ENCODE data around the gene MAP1LC3B2.

MAP1LC3B2 gene

GRCh38 chr12:116538076-116538591, 21.0 kb upstream of the MAP1LC3B2 start:
- no peak for DNase-seq

DNA sequence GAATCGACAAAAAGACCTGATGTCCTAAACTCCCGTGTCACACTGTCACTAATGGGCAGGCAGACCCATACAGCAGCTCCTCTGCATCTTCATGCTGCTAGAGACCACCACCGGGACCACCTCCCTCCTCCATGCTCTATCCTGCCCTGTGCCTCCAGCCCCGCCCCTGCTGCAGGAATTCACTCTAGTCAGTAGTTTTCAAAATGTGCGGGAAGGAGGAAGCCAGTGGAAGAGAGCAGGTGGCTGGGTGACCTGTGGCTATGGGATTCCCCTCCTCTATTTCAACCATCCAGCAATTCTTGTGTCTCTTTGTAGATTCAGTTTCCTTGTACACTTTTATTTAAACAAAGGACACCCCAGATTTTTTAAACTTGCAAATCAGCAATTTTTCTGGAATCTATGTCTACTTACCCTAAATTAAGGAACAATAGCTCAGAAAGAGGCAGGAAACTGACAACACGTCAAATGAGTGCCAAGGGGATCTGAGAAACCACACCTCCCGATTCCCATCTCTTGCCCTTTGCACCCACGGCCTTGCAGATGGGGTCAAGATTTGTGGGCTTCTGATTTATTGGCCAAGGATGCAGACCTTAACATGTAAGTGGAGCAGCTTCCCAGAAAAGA, 20.4 kb upstream of the MAP1LC3B2 start:
- no peak for DNase-seq

GRCh38 chr12:116539361-116539771, 19.8 kb upstream of the MAP1LC3B2 start:
- no peak for DNase-seq

DNA sequence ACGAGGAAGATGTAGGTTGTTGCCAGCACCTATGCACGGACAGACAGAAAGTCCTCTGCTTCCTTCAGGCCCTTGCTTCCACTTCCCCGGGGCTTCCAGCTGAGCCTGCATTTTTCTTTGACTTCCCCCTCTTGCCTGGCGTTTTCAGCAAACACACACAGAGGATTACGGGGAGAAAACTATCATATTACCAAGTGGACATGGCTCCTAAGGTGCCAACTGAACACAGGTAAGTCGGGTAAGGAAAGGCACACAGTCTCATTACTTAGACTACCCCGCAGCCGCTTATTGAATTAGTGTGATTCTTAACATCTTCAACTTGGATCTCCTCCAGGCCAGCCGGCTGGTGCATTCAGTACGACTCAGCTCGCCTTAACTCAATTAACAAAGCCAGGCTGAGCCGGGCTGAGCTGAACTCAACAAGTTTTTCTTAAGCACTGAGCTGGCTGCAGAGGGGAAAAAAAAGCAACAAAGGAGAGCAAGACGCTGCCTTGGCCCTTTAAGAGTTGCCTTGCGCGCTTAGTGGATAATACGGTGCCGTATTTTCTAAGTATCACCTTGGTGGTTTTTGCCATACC, 19.2 kb upstream of the MAP1LC3B2 start:
- peak; percentile 64 for DNase-seq

- no peak for DNase-seq
Observed at GRCh38 chr12:116540622-116541152, 18.5 kb upstream of the MAP1LC3B2 start.

- no peak for DNase-seq
Observed at GRCh38 chr12:116541547-116542344, 17.4 kb upstream of the MAP1LC3B2 start.

- no peak for DNase-seq
Observed at GRCh38 chr12:116542345-116542956, 16.7 kb upstream of the MAP1LC3B2 start.

- DNase-seq, result peak; percentile 80
Observed at GRCh38 chr12:116544656-116545055, 14.5 kb upstream of the MAP1LC3B2 start.

DNA sequence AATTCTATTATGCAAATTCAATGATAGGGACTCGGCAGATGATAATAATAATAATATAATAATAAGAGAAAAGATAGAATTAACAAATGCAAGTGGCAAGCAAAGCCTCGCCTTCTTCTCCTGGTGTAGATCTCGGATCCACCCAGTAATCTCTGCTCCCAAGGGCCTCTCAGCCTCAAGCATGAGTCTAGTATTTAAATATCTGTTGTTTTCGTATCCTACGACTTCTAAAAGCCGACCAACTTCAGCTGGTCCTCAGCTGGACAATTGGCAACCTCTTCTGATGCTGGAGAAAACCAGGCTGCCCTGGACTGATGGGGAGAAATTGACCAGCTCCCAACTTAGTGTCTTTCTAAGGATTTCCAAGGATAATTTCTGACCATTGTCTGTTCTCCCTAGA, 14.0 kb upstream of the MAP1LC3B2 start:
- no peak for DNase-seq

DNA sequence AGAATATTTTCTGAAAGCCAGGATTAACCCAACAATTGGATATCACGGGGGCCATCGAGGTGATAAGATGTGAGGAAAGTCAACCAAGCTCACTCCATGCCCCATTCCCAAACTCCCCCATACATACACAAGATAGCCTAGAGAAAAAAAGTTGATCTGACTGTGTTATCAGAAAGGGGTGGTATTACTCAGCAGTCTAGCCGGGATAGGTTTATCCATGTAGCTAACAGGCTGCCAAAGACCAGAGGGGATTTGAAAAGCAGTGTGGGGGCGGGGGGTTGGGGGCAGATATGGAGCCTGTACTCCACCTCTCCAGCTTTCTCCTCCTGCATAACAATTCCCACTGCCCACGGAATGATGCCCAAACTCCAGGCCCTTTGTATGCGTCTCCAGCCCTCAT, 13.2 kb upstream of the MAP1LC3B2 start:
- DNase-seq, result no peak

- peak; percentile 71 for DNase-seq
Observed at GRCh38 chr12:116547955-116548501, 11.2 kb upstream of the MAP1LC3B2 start.

DNA sequence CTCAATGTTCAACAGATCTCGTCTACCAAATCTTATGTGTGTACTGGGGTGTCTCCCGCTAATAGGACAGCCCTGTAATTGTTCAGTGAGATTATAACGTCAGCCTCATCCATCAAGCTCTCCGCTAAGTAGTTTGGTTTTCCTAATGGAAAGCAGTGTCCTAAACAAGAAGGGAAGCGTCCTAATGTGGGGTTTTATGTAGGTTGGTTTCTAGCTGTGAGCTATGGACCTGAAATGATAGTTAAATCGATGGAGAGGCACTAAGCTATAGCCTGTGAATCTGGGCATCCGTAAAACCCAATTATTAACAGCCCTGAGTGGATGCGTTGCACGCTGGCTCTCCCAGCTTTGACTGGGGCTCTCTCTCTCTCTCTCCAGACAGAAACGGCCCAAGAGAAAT, 9.2 kb upstream of the MAP1LC3B2 start:
- no peak for DNase-seq

- no peak for DNase-seq
Observed at GRCh38 chr12:116551151-116551550, 8.0 kb upstream of the MAP1LC3B2 start.

- DNase-seq, result no peak
Observed at GRCh38 chr12:116551619-116551951, 7.6 kb upstream of the MAP1LC3B2 start.

DNA sequence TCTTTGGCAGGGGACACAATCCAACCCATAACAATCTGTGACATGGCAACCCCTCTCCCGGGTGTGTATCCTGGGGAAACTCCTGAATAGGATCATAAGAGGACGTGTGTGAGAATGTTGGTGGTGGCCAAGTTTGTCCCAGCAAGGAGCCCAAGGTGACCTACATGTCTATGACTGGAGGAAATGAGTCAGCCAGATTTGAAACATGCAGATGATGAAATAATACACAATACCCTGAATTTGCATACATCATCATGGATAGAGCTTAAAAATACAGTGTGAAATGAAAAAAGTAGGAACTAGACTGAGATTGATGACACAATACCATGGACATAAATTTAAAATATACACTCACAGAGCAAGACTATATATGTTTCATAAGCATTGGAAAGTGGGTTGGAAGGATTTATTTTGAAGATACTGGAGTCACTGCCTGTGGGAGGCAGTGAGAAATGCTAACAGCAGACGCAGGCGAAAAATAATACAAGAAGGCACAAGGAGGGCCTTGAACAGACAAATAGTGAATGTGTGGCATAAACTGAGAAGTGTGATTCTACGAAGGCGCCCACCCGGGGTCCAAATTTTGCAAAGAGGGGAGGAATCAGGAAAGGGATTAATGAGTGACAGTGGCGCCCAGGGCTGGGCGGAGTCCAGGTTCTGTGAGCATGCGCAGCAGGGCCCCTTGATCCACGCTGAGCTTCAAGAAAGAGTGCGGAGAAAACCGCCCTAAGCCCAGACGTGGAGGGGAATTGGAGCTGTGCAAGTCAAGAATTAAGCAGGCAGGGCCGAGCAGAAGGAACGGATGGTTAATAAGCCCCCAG, 7.0 kb upstream of the MAP1LC3B2 start:
- no peak for DNase-seq

DNA sequence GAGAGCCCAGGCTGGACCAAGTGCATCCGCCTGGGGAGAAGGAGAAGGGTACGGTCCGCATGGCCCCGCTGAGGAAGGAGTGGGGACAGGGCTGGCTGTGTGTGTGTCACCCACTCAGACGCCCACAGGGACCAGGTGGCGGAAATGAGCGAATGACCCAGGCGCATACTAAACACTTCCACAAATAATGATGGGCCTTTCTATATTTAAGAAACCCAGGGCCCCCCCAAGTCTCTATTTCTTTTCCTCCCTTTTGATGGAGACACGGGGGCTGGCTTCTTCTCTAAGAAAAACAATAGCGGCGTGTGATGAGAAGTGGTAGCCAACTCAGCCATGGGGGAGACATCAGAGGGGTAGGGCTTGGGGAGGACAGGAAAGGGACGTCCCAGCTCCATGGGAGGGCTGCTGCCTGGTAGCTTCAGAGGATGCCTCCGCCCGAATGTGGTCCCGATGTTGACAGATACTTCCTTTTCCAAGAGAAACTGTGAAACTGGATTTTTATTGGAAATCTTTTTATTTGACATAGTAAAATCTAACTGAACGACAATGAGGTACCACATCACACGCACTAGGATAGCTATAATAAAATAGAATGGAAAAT, 6.3 kb upstream of the MAP1LC3B2 start:
- no peak for DNase-seq

DNA sequence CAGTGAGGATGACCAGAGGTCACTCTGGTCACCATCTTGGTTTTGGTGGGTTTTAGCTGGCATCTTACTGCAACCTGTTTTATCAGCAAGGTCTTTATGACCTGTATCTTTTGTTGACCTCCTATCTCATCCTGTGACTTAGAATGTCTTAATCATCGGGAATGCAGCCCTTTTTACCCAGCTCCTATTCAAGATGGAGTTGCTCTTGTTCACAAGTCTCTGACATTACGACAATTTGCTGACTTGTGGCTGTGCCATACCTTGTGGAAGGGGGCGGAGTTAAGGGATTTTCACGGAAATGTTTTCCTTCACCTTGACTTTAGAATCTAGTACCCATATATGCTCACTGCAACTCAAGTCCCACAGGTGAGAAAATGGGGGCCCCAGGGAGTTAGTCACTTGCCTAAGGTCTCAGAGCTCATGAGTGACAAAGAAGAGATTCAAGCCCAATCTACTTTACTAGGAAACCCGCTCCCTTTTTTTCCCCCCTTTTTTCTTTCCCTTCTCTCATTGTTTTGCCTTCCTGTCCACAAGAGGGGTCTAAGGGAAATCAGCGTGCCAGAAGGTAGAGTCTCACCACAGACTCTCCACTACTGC, 2.7 kb upstream of the MAP1LC3B2 start:
- DNase-seq, result no peak

- peak; percentile 33 for DNase-seq
Observed at GRCh38 chr12:116556964-116557698, 2.0 kb upstream of the MAP1LC3B2 start.

- DNase-seq, result peak; percentile 37
Observed at GRCh38 chr12:116558280-116559161, 660 bp upstream of the MAP1LC3B2 start.

Data from left hindlimb (tissue), 1 donor.